ENCODE data around the gene C4orf50. TPM values are rescaled to one million over a fixed set of nuclear protein-coding genes. Genes with fewer than 3 reads are reported as not detected.

Gene C4orf50
- total and polyA plus RNA-seq, 7 donors, result not detected

GRCh38 chr4:5927116-5927515, 91.1 kb downstream of the C4orf50 start:
- WGBS, 3 donors, result 72 to 79% (median 79%) methylated on average over 3 of the region's 3 CpGs
- no peaks in the 10 kb centered on the region for H3K4me1 ChIP-seq
- H3K9me3 ChIP-seq, result no peaks in the 10 kb centered on the region
- ATAC-seq (no peak), DNase-seq (no peak)
- TF ChIP-seq CTCF (IDR thresholded peaks at IDR 0.05), result no peak
- intact Hi-C loops (cut with DNase I), result no loop called here
- H3K27me3 ChIP-seq (ENCODE audit: insufficient read depth in 3 of 3, low read length in 2 of 3), result peaks cover 0 to 6% (median 2%) of the 10 kb centered on the region in 3 donors
- H3K27ac ChIP-seq, result no peak overlapping the region
- H3K36me3 ChIP-seq (ENCODE audit: insufficient read depth in 1 of 2, low read depth in 1 of 2), result no peaks in the 10 kb centered on the region
- no peak overlapping the region for H3K4me3 ChIP-seq

DNA sequence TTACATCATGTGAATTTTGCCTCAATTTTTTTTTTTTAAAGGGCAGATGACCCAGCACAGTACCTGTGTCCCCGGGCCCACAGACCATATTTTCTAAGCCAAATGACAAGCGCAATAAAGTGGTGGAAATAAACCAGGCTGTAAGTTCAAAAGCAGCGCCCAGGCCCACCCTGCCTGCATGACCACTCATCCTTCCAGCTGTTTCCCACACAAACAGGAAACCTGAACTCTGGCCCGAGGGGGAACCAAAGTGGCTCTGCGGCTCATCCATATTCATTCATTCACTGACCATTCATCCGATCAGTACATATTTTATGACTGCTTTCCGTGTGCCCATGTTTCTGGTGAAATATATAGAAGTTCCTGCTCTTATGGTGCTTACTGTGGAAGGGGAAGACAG, 91.6 kb downstream of the C4orf50 start:
- intact Hi-C loops (cut with DNase I), result no loop called here
- no peak for DNase-seq
- no peak for TF ChIP-seq CTCF (IDR thresholded peaks at IDR 0.05)
- Histone ChIP-seq H3K9me3 (no peaks in the 10 kb centered on the region), H3K27ac (no peak overlapping the region), H3K4me3 (no peak overlapping the region), H3K27me3 (ENCODE audit: insufficient read depth in 3 of 3, low read length in 2 of 3) (peaks cover 0 to 6% (median 3%) of the 10 kb centered on the region in 3 donors), H3K4me1 (no peaks in the 10 kb centered on the region), H3K36me3 (ENCODE audit: insufficient read depth in 1 of 2, low read depth in 1 of 2) (no peaks in the 10 kb centered on the region)
- no peak for ATAC-seq
- WGBS, 3 donors, result 55 to 58% (median 55%) methylated on average over 7 of the region's 7 CpGs

- H3K4me1 ChIP-seq, result no peaks in the 10 kb centered on the region
- H3K9me3 ChIP-seq, result no peaks in the 10 kb centered on the region
- no peak for ATAC-seq
- H3K27me3 ChIP-seq (ENCODE audit: insufficient read depth in 3 of 3, low read length in 2 of 3), result peaks cover 0 to 9% (median 6%) of the 10 kb centered on the region in 3 donors
- no peaks in the 10 kb centered on the region for H3K36me3 ChIP-seq (ENCODE audit: insufficient read depth in 1 of 2, low read depth in 1 of 2)
- TF ChIP-seq CTCF (IDR thresholded peaks at IDR 0.05), result no peak
- intact Hi-C loops (cut with DNase I), result no loop called here
- H3K4me3 ChIP-seq, result no peak overlapping the region
- DNase-seq, result no peak
- 72 to 79% (median 73%) methylated on average over 16 of the region's 16 CpGs for WGBS, 3 donors
- no peak overlapping the region for H3K27ac ChIP-seq
Observed at GRCh38 chr4:5925419-5926200, 92.6 kb downstream of the C4orf50 start.

DNA sequence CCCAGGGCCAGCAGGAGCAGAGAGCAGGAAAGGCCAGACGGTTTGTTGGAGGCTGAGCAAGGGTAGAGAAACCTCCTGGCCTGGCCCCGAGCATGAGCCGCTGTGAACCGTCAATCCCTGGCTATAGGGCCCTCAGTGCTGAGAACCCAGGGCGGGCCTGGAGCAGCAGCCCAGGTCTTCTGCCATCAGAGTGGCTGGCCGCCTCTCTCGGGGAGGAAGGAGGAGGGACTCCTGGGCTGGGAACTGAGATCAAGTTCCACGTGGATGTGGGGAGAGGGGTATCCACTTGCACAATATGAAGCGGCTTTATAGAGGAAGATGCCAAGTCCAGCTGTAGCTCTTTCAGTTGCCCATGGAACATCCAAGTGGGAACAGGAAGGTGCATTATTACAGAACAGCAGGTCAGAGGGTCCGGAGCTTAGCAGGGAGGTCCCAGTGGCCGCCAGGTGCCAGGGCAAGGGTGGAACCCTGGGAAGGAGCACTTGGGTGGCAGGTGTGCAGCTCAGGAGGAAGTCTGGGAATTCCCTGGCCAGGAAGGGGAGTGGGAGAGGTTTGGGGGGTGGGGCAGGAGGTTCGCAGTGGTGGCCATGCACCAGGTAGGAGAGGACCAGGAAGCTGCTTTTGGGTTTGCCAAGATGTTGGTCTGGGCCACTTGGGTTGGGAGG, 93.6 kb downstream of the C4orf50 start:
- intact Hi-C loops (cut with DNase I), result no loop called here
- no peak for ATAC-seq

More for the DNA sequence above, 93.6 kb downstream of the C4orf50 start:
- WGBS, 3 donors, result 42 to 55% (median 51%) methylated on average over 12 of the region's 12 CpGs
- no peak for DNase-seq
- peaks cover 0 to 11% (median 6%) of the 10 kb centered on the region in 3 donors for H3K27me3 ChIP-seq (ENCODE audit: insufficient read depth in 3 of 3, low read length in 2 of 3)
- H3K36me3 ChIP-seq (ENCODE audit: insufficient read depth in 1 of 2, low read depth in 1 of 2), result no peaks in the 10 kb centered on the region
- H3K4me3 ChIP-seq, result no peak overlapping the region
- H3K27ac ChIP-seq, result no peak overlapping the region
- no peak for TF ChIP-seq CTCF (IDR thresholded peaks at IDR 0.05)
- H3K9me3 ChIP-seq, result no peaks in the 10 kb centered on the region
- no peaks in the 10 kb centered on the region for H3K4me1 ChIP-seq
